ENCODE results near the gene MADCAM1.

Gene MADCAM1

GRCh38 chr19:547836-548720, 51.8 kb downstream of the MADCAM1 start:
- no peak overlapping the region for H3K27ac ChIP-seq (ENCODE audit: low read depth, low read length, poor library complexity, severe bottlenecking)
- peaks cover 10% of the 10 kb centered on the region for H3K4me1 ChIP-seq (ENCODE audit: insufficient read depth, low read length, severe bottlenecking)
- no peak overlapping the region for H2AFZ ChIP-seq (ENCODE audit: low read length)
- no peak overlapping the region for H3K4me3 ChIP-seq (ENCODE audit: low read depth, low read length, poor library complexity, severe bottlenecking)
- no peak overlapping the region for H3K9ac ChIP-seq (ENCODE audit: low read length)
- H3K36me3 ChIP-seq (ENCODE audit: insufficient read depth, low read length): no peaks in the 10 kb centered on the region
- H3K27me3 ChIP-seq (ENCODE audit: insufficient read depth, low read length): no peaks in the 10 kb centered on the region
- no peaks in the 10 kb centered on the region for H4K20me1 ChIP-seq (ENCODE audit: insufficient read depth, low read length)
- no peaks in the 10 kb centered on the region for H3F3A ChIP-seq (ENCODE audit: insufficient read depth, low read length)
- H3K9me3 ChIP-seq (ENCODE audit: low read length): no peaks in the 10 kb centered on the region
- no peaks in the 10 kb centered on the region for H3K9me2 ChIP-seq (ENCODE audit: low read depth, low read length)
- no peaks in the 10 kb centered on the region for H3K79me2 ChIP-seq (ENCODE audit: insufficient read depth, low read length)
- H3K4me2 ChIP-seq (ENCODE audit: low read length): no peak overlapping the region
- TF ChIP-seq CTCF (IDR thresholded peaks at IDR 0.05; ENCODE audit: low read length): no peak
- no peak for TF ChIP-seq EZH2 (IDR thresholded peaks at IDR 0.05; ENCODE audit: borderline replicate concordance, low read length)

- Histone ChIP-seq H2AFZ (ENCODE audit: low read length) (no peak overlapping the region), H3K27me3 (ENCODE audit: insufficient read depth, low read length) (no peaks in the 10 kb centered on the region), H3K9me3 (ENCODE audit: low read length) (no peaks in the 10 kb centered on the region), H3K4me1 (ENCODE audit: insufficient read depth, low read length, severe bottlenecking) (peaks cover under 1% of the 10 kb centered on the region), H3F3A (ENCODE audit: insufficient read depth, low read length) (no peaks in the 10 kb centered on the region), H3K4me3 (ENCODE audit: low read depth, low read length, poor library complexity, severe bottlenecking) (no peak overlapping the region), H3K4me2 (ENCODE audit: low read length) (no peak overlapping the region), H3K27ac (ENCODE audit: low read depth, low read length, poor library complexity, severe bottlenecking) (no peak overlapping the region), H3K9me2 (ENCODE audit: low read depth, low read length) (no peaks in the 10 kb centered on the region), H3K36me3 (ENCODE audit: insufficient read depth, low read length) (no peaks in the 10 kb centered on the region), H4K20me1 (ENCODE audit: insufficient read depth, low read length) (no peaks in the 10 kb centered on the region), H3K9ac (ENCODE audit: low read length) (no peak overlapping the region), H3K79me2 (ENCODE audit: insufficient read depth, low read length) (no peaks in the 10 kb centered on the region)
- TF ChIP-seq CTCF (IDR thresholded peaks at IDR 0.05; ENCODE audit: low read length) (no peak), EZH2 (IDR thresholded peaks at IDR 0.05; ENCODE audit: borderline replicate concordance, low read length) (no peak)
Measured at GRCh38 chr19:548886-549830, 52.9 kb downstream of the MADCAM1 start.

- Histone ChIP-seq H3K9me3 (ENCODE audit: low read length) (no peaks in the 10 kb centered on the region), H3K9ac (ENCODE audit: low read length) (no peak overlapping the region), H3K27ac (ENCODE audit: low read depth, low read length, poor library complexity, severe bottlenecking) (no peak overlapping the region), H3K36me3 (ENCODE audit: insufficient read depth, low read length) (no peaks in the 10 kb centered on the region), H3K9me2 (ENCODE audit: low read depth, low read length) (no peaks in the 10 kb centered on the region), H3K4me2 (ENCODE audit: low read length) (no peak overlapping the region), H3F3A (ENCODE audit: insufficient read depth, low read length) (no peaks in the 10 kb centered on the region), H3K27me3 (ENCODE audit: insufficient read depth, low read length) (no peaks in the 10 kb centered on the region), H3K79me2 (ENCODE audit: insufficient read depth, low read length) (no peaks in the 10 kb centered on the region), H3K4me3 (ENCODE audit: low read depth, low read length, poor library complexity, severe bottlenecking) (no peak overlapping the region), H3K4me1 (ENCODE audit: insufficient read depth, low read length, severe bottlenecking) (no peaks in the 10 kb centered on the region), H2AFZ (ENCODE audit: low read length) (no peak overlapping the region), H4K20me1 (ENCODE audit: insufficient read depth, low read length) (no peaks in the 10 kb centered on the region)
- TF ChIP-seq CTCF (IDR thresholded peaks at IDR 0.05; ENCODE audit: low read length) (no peak), EZH2 (IDR thresholded peaks at IDR 0.05; ENCODE audit: borderline replicate concordance, low read length) (no peak)
Measured at GRCh38 chr19:554817-555216, 58.5 kb downstream of the MADCAM1 start.
